CD4-positive, alpha-beta T cell treated with Interleukin-6 for 4 hours (primary cell): ENCODE data around the gene RHOF.

Experiments
- DNase-seq: peaks from one replicate; pipeline ENCODE4 v3.0.0-alpha.2; 2020; ENCODE audit warnings: mixed read lengths

RHOF gene, protein sequence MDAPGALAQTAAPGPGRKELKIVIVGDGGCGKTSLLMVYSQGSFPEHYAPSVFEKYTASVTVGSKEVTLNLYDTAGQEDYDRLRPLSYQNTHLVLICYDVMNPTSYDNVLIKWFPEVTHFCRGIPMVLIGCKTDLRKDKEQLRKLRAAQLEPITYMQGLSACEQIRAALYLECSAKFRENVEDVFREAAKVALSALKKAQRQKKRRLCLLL

DNA sequence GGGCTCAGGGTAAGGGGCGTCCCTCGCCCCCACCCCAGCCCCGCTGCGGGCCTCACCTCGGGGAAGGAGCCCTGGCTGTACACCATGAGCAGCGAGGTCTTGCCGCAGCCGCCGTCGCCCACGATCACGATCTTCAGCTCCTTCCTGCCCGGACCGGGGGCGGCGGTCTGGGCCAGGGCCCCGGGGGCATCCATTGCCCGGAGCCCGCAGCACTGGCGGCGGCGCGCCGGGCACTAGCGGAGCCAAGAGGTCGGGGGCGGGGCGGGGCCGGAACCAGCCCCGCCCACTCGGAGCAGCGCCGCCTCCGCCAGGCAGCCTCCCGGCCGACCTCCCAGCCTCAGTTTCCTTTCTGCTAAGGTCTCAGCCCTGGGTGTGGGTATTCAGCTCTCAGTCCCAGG, at the start of gene RHOF:
RHOF (minus strand) TSS at position 249 of the 398 bp plus-strand sequence; CDS start at position 194, 55 bp downstream.
- peak; percentile 72 for DNase-seq

- no peak for DNase-seq
Observed at GRCh38 chr12:121839993-121840761, 46.7 kb upstream of the RHOF start.

GRCh38 chr12:121839106-121839992, 45.9 kb upstream of the RHOF start:
- DNase-seq: peak; percentile 100

- DNase-seq: no peak
Observed at GRCh38 chr12:121838126-121838525, 44.6 kb upstream of the RHOF start.

DNA sequence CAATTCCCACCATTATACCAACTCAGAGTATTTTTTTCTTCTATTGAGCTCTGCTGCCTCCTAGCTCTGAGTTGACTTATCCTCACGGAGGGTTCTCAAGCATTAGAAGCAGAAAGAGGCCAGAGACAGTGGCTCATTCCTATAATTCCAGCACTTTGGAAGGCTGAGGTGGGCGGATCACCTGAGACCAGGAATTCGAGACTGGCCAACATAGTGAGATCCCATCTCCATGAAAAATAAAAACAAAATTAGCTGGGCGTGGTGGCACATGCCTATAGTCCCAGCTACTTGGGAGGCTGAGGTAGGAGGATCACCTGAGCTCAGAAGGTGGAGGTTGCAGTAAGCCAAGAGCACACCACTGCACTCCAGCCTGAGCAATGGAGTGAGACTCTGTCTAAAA, 44.2 kb upstream of the RHOF start:
- no peak for DNase-seq

- no peak for DNase-seq
Observed at GRCh38 chr12:121831571-121832245, 38.2 kb upstream of the RHOF start.

DNA sequence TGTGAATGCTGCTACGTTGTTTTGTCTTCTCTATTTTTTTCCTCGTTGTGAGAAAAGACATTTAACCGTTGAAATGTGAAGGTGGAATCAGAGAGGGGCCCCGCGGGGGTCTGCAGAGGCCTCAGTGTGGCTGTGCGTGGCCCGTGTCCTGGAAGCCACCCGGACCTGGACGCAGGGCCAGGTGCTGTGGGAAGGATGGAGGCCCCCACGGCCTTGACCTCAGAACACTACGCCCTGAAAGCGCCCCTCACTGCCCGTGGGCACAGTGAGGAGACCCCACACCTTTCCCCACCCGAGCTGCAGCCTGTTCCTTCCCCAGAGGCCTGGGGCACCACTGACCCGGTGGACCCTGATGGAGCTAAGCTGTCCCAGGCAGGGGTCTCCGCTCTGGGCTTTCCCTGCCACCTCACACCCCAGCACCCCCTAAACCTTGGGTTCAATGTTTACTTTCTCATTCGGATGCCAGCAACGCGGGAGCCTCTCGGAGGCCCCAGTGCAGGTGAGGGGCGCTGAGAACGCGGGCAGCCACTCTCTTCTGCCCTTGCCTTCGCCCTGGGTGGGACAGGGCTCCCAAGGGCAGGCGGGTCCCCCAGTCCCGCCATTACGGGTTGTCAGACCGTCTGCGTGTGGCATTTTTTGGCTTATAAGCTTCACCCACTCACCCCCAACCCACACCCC, 37.2 kb upstream of the RHOF start:
- no peak for DNase-seq

- no peak for DNase-seq
Observed at GRCh38 chr12:121830134-121830533, 36.6 kb upstream of the RHOF start.

- no peak for DNase-seq
Observed at GRCh38 chr12:121829250-121829918, 35.9 kb upstream of the RHOF start.

GRCh38 chr12:121828826-121829225, 35.3 kb upstream of the RHOF start:
- DNase-seq: no peak

DNA sequence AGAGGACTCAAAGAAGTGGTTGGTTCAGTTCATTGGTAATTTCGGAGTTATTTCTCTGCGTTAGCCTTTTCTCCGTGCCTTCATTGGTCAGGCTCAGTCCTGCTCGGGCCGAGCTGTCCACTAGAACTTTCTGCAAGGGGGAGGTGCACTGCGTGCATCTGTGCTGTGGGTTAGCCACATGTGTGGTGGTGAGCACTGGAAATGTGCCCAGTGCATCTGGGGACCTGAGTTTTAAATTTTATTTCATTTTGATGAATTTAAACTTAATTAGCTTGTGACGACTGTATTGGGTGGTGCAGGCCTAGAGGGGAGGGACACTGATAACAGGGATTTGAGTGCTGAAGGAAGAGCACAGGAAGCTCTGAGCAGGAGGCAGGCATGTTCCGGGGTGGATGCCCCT, 34.8 kb upstream of the RHOF start:
- DNase-seq: no peak

- no peak for DNase-seq
Observed at GRCh38 chr12:121827351-121828099, 34.0 kb upstream of the RHOF start.

DNA sequence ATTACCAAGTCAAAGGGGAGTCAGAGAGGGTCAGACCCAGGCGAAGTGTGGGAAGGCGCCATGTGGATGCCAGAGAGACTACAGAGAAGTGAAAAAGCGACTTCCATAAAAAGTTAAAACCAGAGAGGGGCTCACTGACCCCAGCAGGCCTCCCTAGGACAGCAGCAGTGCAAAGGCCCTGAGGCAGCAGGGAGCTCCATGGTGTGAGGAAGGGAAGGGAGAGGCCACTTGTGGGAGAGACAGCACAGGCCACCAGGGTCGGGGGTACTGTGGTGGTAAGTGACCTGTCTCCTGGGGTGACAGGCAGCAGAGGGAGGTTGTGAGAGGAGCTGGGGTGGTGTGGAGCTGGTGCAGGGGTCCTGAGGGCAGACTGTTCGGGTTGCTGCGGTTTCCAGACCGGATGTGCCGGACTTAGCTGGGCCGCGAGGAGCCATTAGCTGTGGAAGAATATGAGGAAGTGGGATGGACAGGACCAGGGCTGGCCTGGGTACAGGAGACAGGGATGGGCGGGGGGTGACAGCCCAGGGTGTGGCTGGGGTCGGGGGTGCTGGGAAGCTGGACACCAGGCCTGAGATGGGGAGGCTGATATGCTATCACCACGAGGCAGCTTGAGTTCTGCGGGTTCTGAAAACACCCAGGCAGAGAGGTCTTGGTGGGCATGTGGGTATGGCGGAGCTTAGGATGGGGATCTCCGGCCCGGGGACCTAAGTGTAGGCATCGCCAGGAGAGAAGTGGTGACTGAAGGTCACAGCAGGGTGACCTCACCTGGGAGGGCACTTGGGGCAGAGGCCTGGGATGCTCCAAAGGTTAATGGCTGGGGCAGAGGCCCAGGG, 33.0 kb upstream of the RHOF start:
- no peak for DNase-seq

- no peak for DNase-seq
Observed at GRCh38 chr12:121825041-121825523, 31.6 kb upstream of the RHOF start.

DNA sequence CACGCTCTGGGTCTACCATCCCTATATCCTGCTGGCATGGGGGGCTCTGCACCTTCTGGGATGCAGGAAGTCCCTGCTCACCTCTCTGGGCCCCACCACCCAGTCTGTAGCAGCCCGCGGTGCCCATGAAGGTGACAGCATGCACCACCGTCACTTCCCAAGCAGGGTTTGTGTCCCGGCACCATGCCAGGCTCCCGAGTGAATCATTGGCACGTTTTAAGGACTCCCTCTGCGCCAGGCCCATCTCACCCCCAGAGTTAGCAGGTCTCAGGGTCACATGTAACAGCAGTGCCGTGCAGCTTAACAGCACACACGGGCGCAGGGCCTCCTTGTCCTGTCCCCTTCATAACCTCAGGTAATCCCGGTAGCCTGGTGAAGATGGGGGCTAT, 30.2 kb upstream of the RHOF start:
- DNase-seq: no peak

DNA sequence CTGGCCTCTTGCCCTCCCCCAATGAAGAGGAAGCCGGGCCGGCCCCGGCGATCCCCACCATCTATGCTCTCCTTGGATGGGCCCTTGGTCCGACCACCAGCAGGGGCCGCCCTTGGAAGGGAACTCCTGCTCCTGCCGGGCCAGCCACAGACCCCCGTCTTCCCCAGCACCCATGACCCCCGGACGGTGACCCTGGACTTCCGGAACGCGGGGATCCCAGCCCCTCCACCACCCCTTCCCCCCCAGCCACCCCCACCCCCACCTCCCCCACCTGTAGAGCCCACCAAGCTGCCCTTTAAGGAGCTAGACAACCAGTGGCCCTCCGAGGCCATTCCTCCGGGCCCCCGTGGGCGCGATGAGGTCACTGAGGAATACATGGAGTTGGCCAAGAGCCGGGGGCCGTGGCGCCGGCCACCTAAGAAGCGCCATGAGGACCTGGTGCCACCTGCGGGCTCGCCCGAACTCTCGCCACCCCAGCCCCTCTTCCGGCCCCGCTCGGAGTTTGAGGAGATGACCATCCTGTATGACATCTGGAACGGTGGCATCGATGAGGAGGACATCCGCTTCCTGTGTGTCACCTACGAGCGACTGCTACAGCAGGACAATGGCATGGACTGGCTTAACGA, 29.7 kb upstream of the RHOF start:
- DNase-seq: no peak

DNA sequence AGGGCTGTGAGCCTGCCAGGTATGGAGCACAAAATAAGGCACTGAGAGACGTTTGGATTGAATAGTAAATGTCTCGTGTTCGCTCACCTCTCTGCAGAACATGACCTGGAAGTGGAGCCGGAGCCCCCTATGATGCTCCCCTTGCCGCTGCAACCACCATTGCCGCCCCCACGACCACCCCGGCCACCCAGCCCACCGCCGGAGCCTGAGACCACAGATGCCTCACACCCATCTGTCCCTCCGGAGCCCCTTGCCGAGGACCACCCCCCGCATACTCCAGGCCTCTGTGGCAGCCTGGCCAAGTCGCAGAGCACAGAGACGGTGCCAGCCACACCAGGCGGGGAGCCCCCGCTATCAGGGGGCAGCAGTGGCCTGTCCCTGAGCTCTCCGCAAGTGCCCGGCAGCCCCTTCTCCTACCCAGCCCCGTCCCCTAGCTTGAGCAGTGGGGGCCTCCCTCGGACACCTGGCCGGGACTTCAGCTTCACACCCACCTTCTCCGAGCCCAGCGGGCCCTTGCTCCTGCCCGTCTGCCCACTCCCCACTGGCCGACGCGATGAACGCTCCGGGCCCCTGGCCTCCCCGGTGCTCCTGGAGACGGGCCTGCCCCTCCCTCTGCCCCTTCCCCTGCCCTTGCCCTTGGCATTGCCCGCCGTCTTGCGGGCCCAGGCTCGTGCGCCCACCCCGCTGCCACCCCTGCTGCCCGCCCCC, 29.1 kb upstream of the RHOF start:
- no peak for DNase-seq

GRCh38 chr12:121820056-121820455, 26.6 kb upstream of the RHOF start:
- no peak for DNase-seq
